ENCODE results near the gene ZNF710.

DNA sequence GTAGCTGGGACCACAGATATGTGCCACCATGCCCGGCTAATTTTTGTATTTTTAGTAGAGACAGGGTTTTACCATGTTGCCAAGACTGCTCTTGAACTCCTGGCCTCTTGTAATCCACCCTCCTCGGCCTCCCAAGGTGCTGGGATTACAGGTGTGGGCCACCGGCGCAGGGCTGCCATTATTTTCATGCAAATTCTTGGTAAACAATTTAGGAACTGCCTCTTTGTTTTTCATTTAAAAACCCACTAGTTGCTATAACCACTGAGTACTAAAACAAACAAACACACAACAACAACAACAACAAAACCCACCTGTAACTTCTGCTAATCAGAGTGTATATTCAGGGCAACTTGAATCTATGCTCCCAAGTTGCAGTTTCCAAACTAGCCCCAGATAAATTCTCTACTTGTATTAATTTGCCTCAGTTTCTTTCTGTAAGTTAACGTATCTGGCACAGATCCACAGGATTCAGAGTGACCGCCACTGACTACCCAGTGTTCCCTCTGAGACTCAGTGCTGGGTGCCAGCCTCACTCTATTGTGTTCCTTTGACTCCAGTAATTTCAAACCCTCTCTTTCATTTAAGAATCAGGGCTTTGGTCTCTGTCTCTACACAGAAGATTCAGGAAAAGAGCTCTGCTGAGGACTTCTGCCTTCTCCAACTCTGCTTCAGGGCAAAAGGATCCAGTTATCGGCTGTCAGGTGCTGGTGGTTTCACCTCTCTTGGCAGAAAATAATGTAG is 18.6 kb upstream of the ZNF710 start:
- TF ChIP-seq POLR2A (IDR thresholded peaks at IDR 0.05) = no peak
- TF ChIP-seq, protein P1, sequence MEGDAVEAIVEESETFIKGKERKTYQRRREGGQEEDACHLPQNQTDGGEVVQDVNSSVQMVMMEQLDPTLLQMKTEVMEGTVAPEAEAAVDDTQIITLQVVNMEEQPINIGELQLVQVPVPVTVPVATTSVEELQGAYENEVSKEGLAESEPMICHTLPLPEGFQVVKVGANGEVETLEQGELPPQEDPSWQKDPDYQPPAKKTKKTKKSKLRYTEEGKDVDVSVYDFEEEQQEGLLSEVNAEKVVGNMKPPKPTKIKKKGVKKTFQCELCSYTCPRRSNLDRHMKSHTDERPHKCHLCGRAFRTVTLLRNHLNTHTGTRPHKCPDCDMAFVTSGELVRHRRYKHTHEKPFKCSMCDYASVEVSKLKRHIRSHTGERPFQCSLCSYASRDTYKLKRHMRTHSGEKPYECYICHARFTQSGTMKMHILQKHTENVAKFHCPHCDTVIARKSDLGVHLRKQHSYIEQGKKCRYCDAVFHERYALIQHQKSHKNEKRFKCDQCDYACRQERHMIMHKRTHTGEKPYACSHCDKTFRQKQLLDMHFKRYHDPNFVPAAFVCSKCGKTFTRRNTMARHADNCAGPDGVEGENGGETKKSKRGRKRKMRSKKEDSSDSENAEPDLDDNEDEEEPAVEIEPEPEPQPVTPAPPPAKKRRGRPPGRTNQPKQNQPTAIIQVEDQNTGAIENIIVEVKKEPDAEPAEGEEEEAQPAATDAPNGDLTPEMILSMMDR (IDR thresholded peaks at IDR 0.05) = no peak
- TF ChIP-seq POLR2AphosphoS5 (IDR thresholded peaks at IDR 0.05) = no peak
- no peak for TF ChIP-seq EP300 (IDR thresholded peaks at IDR 0.05)
